Liver (tissue), 3 donors: ENCODE measurements around the gene SERPINB1.

Source experiments
- ATF3 ChIP-seq: IDR thresholded peaks from 2 replicates; pipeline ENCODE4 v1.6.1; 2016; ENCODE audit warnings: antibody characterized with exemption
- CTCF ChIP-seq: fragments of 150-350 bp; IDR thresholded peaks from 2 replicates; pipeline ENCODE4 v1.5.1; 2017; ENCODE audit warnings: improper control_type of control experiment, low read depth, low read length; ENCODE audit not compliant: missing input control
- EGR1 ChIP-seq, 2 donors: IDR thresholded peaks; 2 replicates each; pipeline ENCODE4 v1.6.1; 2016 to 2018; ENCODE audit warnings: antibody characterized with exemption in 2 of 2, low read depth in 2 of 2
- FOXA1 ChIP-seq: IDR thresholded peaks from 2 replicates; pipeline ENCODE4 v1.6.1; 2016; ENCODE audit warnings: antibody characterized with exemption
- GABPA ChIP-seq, 2 donors: IDR thresholded peaks in 1 of 2; conservative IDR thresholded peaks in 1 of 2; 2 replicates each; pipeline ENCODE4 v1.6.1; 2016; ENCODE audit warnings: antibody characterized with exemption in 2 of 2, mild to moderate bottlenecking in 1 of 2, moderate library complexity in 1 of 2
- JUND ChIP-seq, 2 donors: IDR thresholded peaks; 2 replicates each; pipeline ENCODE4 v1.6.1; 2016; ENCODE audit warnings: antibody characterized with exemption in 2 of 2
- NR2F2 ChIP-seq: IDR thresholded peaks from 2 replicates; pipeline ENCODE4 v1.6.1; 2016; ENCODE audit warnings: antibody characterized with exemption
- RAD21 ChIP-seq, 2 donors: IDR thresholded peaks; 2 replicates each; pipeline ENCODE4 v1.6.1; 2016; ENCODE audit warnings: antibody characterized with exemption in 2 of 2, mild to moderate bottlenecking in 2 of 2
- RXRA ChIP-seq, 2 donors: IDR thresholded peaks; 2 replicates each; pipeline ENCODE4 v1.6.1; 2017 to 2018; ENCODE audit warnings: antibody characterized with exemption in 2 of 2, mild to moderate bottlenecking in 1 of 2
- TAF1 ChIP-seq: conservative IDR thresholded peaks from 2 replicates; pipeline ENCODE4 v1.6.1; 2016; ENCODE audit warnings: antibody characterized with exemption, mild to moderate bottlenecking
- YY1 ChIP-seq: IDR thresholded peaks from 2 replicates; pipeline ENCODE4 v1.6.1; 2016; ENCODE audit warnings: antibody characterized with exemption, mild to moderate bottlenecking
- TF ChIP-seq, protein P1 (sequence below): IDR thresholded peaks from 2 replicates; pipeline ENCODE4 v1.6.1; 2016; ENCODE audit warnings: antibody characterized with exemption, mild to moderate bottlenecking
- TF ChIP-seq, protein P2 (sequence below): IDR thresholded peaks from 2 replicates; pipeline ENCODE4 v1.6.1; 2016; ENCODE audit warnings: antibody characterized with exemption
- donor health status: healthy.
- donor health status: healthy.

DNA sequence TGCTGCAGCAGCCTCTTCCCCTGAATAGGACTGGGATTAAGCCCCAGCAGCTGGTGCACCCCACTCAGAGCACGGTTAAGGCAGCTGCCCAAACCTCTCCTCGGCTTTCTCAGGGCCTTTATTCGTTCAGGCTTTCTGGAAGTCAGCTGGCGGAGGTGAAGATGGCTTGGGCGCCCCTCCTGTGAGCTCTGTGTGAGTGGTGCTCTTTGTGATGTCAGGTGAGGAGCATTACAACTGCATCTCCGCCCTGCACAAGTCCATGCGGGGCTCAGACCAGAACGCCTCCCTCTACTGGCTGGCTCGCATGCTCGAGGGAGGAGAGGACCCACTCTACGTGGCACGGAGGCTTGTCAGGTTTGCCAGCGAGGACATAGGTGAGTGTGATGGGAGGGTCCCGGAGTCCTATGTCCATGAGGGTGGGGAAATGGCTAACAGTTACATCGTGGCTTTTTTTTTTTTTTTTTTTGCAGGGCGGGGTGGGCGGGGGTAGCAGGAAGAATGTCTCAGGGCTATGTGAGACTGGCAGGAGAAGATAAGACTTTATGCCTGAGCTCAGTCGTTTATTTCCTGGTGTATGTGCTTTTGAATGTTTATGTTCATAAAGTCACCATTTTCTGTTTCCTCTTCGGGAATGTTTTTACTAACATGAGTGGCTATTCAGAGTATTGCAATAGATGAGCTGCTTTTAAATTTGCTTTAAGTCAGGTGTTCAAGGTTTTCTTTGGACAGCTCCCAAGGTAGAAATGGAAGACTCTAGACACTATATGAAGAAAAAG is 58.3 kb downstream of the SERPINB1 start:
- TF ChIP-seq JUND (IDR thresholded peaks at IDR 0.05), result no peak
- TF ChIP-seq CTCF, result no peak
- no peak for TF ChIP-seq GABPA (IDR thresholded peaks at IDR 0.05 in 1 of 2, conservative IDR thresholded peaks at IDR 0.05 in 1 of 2)
- TF ChIP-seq, protein P1, sequence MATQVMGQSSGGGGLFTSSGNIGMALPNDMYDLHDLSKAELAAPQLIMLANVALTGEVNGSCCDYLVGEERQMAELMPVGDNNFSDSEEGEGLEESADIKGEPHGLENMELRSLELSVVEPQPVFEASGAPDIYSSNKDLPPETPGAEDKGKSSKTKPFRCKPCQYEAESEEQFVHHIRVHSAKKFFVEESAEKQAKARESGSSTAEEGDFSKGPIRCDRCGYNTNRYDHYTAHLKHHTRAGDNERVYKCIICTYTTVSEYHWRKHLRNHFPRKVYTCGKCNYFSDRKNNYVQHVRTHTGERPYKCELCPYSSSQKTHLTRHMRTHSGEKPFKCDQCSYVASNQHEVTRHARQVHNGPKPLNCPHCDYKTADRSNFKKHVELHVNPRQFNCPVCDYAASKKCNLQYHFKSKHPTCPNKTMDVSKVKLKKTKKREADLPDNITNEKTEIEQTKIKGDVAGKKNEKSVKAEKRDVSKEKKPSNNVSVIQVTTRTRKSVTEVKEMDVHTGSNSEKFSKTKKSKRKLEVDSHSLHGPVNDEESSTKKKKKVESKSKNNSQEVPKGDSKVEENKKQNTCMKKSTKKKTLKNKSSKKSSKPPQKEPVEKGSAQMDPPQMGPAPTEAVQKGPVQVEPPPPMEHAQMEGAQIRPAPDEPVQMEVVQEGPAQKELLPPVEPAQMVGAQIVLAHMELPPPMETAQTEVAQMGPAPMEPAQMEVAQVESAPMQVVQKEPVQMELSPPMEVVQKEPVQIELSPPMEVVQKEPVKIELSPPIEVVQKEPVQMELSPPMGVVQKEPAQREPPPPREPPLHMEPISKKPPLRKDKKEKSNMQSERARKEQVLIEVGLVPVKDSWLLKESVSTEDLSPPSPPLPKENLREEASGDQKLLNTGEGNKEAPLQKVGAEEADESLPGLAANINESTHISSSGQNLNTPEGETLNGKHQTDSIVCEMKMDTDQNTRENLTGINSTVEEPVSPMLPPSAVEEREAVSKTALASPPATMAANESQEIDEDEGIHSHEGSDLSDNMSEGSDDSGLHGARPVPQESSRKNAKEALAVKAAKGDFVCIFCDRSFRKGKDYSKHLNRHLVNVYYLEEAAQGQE, result no peak
- TF ChIP-seq, protein P2, sequence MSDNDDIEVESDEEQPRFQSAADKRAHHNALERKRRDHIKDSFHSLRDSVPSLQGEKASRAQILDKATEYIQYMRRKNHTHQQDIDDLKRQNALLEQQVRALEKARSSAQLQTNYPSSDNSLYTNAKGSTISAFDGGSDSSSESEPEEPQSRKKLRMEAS, result no peak
- no peak for TF ChIP-seq TAF1
- TF ChIP-seq RAD21 (IDR thresholded peaks at IDR 0.05), result no peak
- TF ChIP-seq YY1, result no peak
- TF ChIP-seq NR2F2, result no peak
- no peak for TF ChIP-seq FOXA1
- TF ChIP-seq ATF3, result no peak
- no peak for TF ChIP-seq RXRA (IDR thresholded peaks at IDR 0.05)
- no peak for TF ChIP-seq EGR1 (IDR thresholded peaks at IDR 0.05; ENCODE audit: low read depth in 2 of 2)
